ENCODE measurements around the gene MYO10.

Gene MYO10

DNA sequence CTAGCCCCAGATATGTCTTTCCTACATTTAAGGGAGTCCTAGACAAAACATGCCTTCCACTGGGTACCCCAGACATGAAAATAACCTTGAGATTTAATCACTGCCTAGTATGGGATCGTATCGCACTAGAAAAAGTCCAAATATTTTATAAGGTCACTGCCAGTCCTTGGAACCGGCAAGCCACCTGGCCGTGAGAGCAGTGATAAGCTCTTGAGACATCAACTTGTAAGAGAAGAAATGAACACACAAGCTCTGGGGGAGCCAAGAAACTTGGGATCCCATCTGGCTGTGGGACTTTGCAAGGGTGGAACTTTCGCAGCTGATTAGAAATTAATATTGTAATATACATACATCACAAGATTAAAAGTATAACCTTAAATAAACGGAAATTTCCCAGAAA lies 21.5 kb downstream of the MYO10 start:
- TF ChIP-seq TCF12 (IDR thresholded peaks at IDR 0.05; ENCODE audit: low read depth) (no peak), EP300 (IDR thresholded peaks at IDR 0.05; ENCODE audit: borderline replicate concordance) (no peak), MAX (IDR thresholded peaks at IDR 0.05) (no peak), YY1 (IDR thresholded peaks at IDR 0.05; ENCODE audit: low read depth) (no peak), ZBTB7A (IDR thresholded peaks at IDR 0.05; ENCODE audit: low read depth) (no peak), CREB1 (IDR thresholded peaks at IDR 0.05; ENCODE audit: low read depth) (no peak), TEAD4 (IDR thresholded peaks at IDR 0.05) (no peak), RAD21 (IDR thresholded peaks at IDR 0.05; ENCODE audit: low read depth) (no peak), REST (IDR thresholded peaks at IDR 0.05; ENCODE audit: low read depth) (no peak), EGR1 (IDR thresholded peaks at IDR 0.05) (no peak), CEBPB (IDR thresholded peaks at IDR 0.05) (no peak), TAF1 (IDR thresholded peaks at IDR 0.05; ENCODE audit: low read depth) (no peak), FOXM1 (IDR thresholded peaks at IDR 0.05; ENCODE audit: borderline replicate concordance, low read depth) (no peak), NFIC (IDR thresholded peaks at IDR 0.05) (no peak), USF1 (IDR thresholded peaks at IDR 0.05) (no peak)

DNA sequence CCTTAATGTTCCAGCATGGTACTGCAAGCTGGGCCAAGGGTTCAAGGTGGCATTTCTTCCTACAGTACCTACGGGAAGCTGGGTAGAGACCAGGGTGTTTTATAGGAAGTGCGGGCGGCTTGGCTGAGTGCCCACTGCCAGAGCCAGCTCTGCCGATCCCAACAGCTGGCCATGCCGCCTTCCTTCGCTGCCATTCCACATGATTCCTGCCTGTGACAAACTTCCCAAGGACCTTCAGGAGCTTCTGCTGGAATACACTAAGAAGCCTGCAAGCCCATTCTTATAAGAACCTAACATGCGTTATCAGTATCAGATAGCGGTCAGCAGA lies 22.0 kb downstream of the MYO10 start:
- TF ChIP-seq EGR1 (IDR thresholded peaks at IDR 0.05) (no peak), RAD21 (IDR thresholded peaks at IDR 0.05; ENCODE audit: low read depth) (no peak), YY1 (IDR thresholded peaks at IDR 0.05; ENCODE audit: low read depth) (no peak), MAX (IDR thresholded peaks at IDR 0.05) (no peak), TEAD4 (IDR thresholded peaks at IDR 0.05) (no peak), TCF12 (IDR thresholded peaks at IDR 0.05; ENCODE audit: low read depth) (no peak), EP300 (IDR thresholded peaks at IDR 0.05; ENCODE audit: borderline replicate concordance) (no peak), NFIC (IDR thresholded peaks at IDR 0.05) (no peak)

- TF ChIP-seq USF1 (IDR thresholded peaks at IDR 0.05) (peak; percentile 49), TEAD4 (IDR thresholded peaks at IDR 0.05) (no peak)
Measured at GRCh38 chr5:16913187-16914107, 22.6 kb downstream of the MYO10 start.

DNA sequence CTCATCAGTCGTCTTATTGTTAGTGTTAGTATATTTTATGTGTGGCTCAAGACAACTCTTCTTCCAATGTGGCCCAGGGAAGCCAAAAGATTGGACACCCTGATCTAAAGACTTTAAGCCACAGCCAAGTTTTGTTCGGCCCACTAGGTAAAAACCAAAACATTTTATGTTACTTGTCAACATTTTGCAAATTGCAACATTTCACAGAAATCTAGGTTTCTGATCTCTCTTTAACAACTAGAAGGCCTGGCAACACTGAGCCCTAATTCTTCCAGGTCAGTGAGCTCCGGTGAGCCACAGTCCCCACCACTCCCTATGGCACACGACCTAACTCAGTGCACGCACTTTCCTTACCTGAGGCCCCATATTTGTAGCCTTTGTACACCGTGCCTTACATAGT lies 24.0 kb downstream of the MYO10 start:
- TF ChIP-seq EP300 (IDR thresholded peaks at IDR 0.05; ENCODE audit: borderline replicate concordance) = no peak

GRCh38 chr5:16909464-16909863 lies 26.6 kb downstream of the MYO10 start:
- TF ChIP-seq MAX (IDR thresholded peaks at IDR 0.05) (no peak), USF1 (IDR thresholded peaks at IDR 0.05) (no peak), YY1 (IDR thresholded peaks at IDR 0.05; ENCODE audit: low read depth) (no peak), REST (IDR thresholded peaks at IDR 0.05; ENCODE audit: low read depth) (no peak), EGR1 (IDR thresholded peaks at IDR 0.05) (no peak), TAF1 (IDR thresholded peaks at IDR 0.05; ENCODE audit: low read depth) (no peak), CEBPB (IDR thresholded peaks at IDR 0.05) (no peak), RAD21 (IDR thresholded peaks at IDR 0.05; ENCODE audit: low read depth) (no peak), NFIC (IDR thresholded peaks at IDR 0.05) (no peak), FOXM1 (IDR thresholded peaks at IDR 0.05; ENCODE audit: borderline replicate concordance, low read depth) (no peak), EP300 (IDR thresholded peaks at IDR 0.05; ENCODE audit: borderline replicate concordance) (no peak), TCF12 (IDR thresholded peaks at IDR 0.05; ENCODE audit: low read depth) (no peak), TEAD4 (IDR thresholded peaks at IDR 0.05) (no peak)

GRCh38 chr5:16907270-16907669 lies 28.8 kb downstream of the MYO10 start:
- TF ChIP-seq REST (IDR thresholded peaks at IDR 0.05; ENCODE audit: low read depth) (no peak), EP300 (IDR thresholded peaks at IDR 0.05; ENCODE audit: borderline replicate concordance) (no peak), EGR1 (IDR thresholded peaks at IDR 0.05) (no peak), USF1 (IDR thresholded peaks at IDR 0.05) (no peak), ZBTB7A (IDR thresholded peaks at IDR 0.05; ENCODE audit: low read depth) (no peak), NFIC (IDR thresholded peaks at IDR 0.05) (no peak), CEBPB (IDR thresholded peaks at IDR 0.05) (no peak), RAD21 (IDR thresholded peaks at IDR 0.05; ENCODE audit: low read depth) (no peak), TCF12 (IDR thresholded peaks at IDR 0.05; ENCODE audit: low read depth) (no peak), CREB1 (IDR thresholded peaks at IDR 0.05; ENCODE audit: low read depth) (no peak), YY1 (IDR thresholded peaks at IDR 0.05; ENCODE audit: low read depth) (no peak), MAX (IDR thresholded peaks at IDR 0.05) (no peak), FOXM1 (IDR thresholded peaks at IDR 0.05; ENCODE audit: borderline replicate concordance, low read depth) (no peak)
